GM18517 (cell line): ENCODE results near the gene SMIM5.
"Not testable (repeated sequence)": the region's sequence is repeated elsewhere in the genome, so short reads cannot be mapped to it uniquely, and the experiment has no call there.

ENCODE experiments used
- ATAC-seq: cut with Tn5 transposase; IDR thresholded peaks from one replicate; pipeline ENCODE4 v1.9.1; 2021; ENCODE audit warnings: mild to moderate bottlenecking, moderate library complexity; ENCODE audit not compliant: unreplicated experiment

Gene SMIM5

GRCh38 chr17:75624021-75624420 is 9.2 kb upstream of the SMIM5 start:
- no peak for ATAC-seq

- no peak for ATAC-seq
Measured at GRCh38 chr17:75624714-75625345, 8.4 kb upstream of the SMIM5 start.

GRCh38 chr17:75625813-75626486 is 7.3 kb upstream of the SMIM5 start:
- no peak for ATAC-seq

- no peak for ATAC-seq
Measured at GRCh38 chr17:75626496-75627038, 6.7 kb upstream of the SMIM5 start.

GRCh38 chr17:75627094-75627493 is 6.1 kb upstream of the SMIM5 start:
- no peak for ATAC-seq

GRCh38 chr17:75628425-75628824 is 4.8 kb upstream of the SMIM5 start:
- ATAC-seq: no peak

- ATAC-seq: no peak
Measured at GRCh38 chr17:75629157-75629556, 4.1 kb upstream of the SMIM5 start.

- no peak for ATAC-seq
Measured at GRCh38 chr17:75630071-75630917, 2.9 kb upstream of the SMIM5 start.

GRCh38 chr17:75631353-75631752 is 1.9 kb upstream of the SMIM5 start:
- no peak for ATAC-seq

- ATAC-seq: no peak
Measured at GRCh38 chr17:75632428-75632827, 806 bp upstream of the SMIM5 start.

GRCh38 chr17:75633486-75634375 is 497 bp downstream of the SMIM5 start:
- ATAC-seq: no peak

- no peak for ATAC-seq
Measured at GRCh38 chr17:75634376-75634740, 1.1 kb downstream of the SMIM5 start.

GRCh38 chr17:75634754-75635609 is 1.7 kb downstream of the SMIM5 start:
- ATAC-seq: no peak

- no peak for ATAC-seq
Measured at GRCh38 chr17:75635610-75636202, 2.5 kb downstream of the SMIM5 start.

GRCh38 chr17:75636381-75637142 is 3.3 kb downstream of the SMIM5 start:
- no peak for ATAC-seq

- ATAC-seq: no peak
Measured at GRCh38 chr17:75637143-75637538, 3.9 kb downstream of the SMIM5 start.

GRCh38 chr17:75637551-75637950 is 4.3 kb downstream of the SMIM5 start:
- ATAC-seq: no peak

- ATAC-seq: not testable (repeated sequence)
Measured at GRCh38 chr17:75638039-75638438, 4.8 kb downstream of the SMIM5 start.

GRCh38 chr17:75638893-75639292 is 5.7 kb downstream of the SMIM5 start:
- ATAC-seq: no peak
